Skin epidermis (tissue), 12 donors: ENCODE data around the gene LTBR.
"Not testable (repeated sequence)": the region's sequence is repeated elsewhere in the genome, so short reads cannot be mapped to it uniquely, and the experiment has no call there.

ENCODE experiments used
- H3K27ac ChIP-seq, 21 experiments: fragments of 200-600 bp; sonication (generic) in 11 of 21; one replicate each; pipeline ENCODE4 v1.5.0; 2020; ENCODE audit warnings: mild to moderate bottlenecking in 3 of 21, inconsistent platforms in 2 of 21, moderate library complexity in 2 of 21
- H3K4me3 ChIP-seq, 7 experiments: fragments of 200-600 bp; sonication (generic) in 2 of 7; one replicate each; pipeline ENCODE4 v1.5.0; 2020; ENCODE audit warnings: inconsistent platforms in 2 of 7, mild to moderate bottlenecking in 2 of 7, moderate library complexity in 1 of 7

LTBR gene

DNA sequence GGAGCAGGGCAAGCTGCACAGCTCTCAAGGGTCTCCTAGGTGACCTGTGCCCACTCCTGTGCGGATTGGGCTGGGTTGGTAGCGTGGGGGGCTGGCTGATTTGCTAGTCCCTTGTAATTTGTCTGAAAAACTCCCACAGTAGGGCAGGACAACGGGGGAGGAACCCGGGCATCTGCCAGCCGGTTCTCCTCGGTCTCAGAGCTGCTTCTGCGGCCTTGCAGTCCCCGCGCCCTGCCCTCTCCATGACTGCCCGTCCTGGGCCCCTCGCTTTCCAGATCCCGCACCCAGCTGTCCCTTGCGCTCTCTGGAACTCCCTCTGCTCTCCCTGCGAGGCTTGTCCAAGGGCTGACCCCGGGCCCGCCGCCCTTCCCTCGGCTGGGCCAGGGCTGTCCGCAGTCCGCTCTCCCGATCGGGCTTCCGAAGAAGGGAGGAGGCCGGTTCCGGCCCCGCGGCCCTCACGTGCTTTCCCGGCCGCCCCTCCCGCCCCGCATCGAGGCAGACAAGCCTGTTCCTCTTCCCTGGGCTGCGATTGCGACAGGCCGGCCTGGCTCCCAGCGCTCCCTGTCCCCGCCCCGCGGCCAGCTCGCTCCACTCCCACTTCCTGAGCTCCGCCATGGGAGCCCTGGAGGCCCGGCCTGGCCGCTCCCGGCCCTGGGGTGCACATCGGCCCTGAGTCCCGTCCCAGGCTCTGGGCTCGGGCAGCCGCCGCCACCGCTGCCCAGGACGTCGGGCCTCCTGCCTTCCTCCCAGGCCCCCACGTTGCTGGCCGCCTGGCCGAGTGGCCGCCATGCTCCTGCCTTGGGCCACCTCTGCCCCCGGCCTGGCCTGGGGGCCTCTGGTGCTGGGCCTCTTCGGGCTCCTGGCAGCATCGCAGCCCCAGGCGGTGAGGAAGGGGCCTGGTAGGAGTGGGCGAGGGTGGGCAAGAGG is at the start of gene LTBR:
Gene LTBR, plus strand, starts transcription at position 591 of the 927 bp plus-strand sequence. Its CDS starts 197 bp downstream, at position 788.
- H3K4me3 ChIP-seq: peak within 1 kb of the TSS; percentile 47 to 78 (median 73)
- H3K27ac ChIP-seq: peak within 1 kb of the TSS; percentile 90 to 99 (median 96)

DNA sequence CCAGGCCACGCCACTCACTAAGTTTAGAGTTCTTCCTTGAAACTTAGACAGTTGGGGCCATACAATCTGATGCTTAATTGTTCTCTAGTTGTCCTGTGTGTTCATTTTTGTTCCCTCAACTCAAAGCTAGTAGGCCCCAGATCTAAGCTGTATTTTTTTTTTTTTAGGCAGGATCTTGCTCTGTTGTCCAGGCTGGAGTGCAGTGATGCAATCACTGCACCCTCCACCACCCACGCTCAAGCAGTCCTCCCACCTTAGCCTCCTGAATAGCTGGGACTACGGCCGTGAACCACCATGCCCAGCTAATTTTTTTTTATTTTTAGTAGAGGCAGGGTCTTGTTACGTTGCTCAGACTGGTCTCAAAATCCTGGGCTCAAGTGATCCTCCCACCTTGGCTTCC is 49.6 kb upstream of the LTBR start:
- peak overlapping the region in 19 of 21 experiments; percentile 95 to 100 (median 99) for H3K27ac ChIP-seq

DNA sequence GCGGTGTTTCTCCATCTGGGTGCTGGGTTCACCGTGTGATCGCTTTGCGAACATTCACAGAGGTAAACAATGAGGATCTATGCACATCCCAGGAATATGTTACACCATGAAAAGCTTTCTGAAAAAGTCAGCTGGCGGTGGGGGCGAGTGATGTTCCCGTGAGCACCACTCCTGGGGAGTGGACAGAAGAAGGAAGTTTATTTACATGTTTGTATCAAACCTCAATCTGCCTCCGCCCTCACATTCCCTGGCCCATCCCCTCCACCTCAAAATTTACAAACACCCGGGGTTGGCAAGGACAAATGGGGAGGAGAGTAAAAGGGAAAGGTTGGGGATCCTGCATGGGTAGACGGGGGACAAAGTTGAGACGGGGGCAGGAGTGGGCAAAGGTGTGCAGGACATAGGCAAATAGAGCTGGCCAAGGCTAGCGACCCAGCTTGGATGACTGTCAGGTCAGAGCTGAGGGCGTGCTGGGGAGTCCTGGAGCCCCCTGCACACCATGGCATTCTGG is 49.0 kb upstream of the LTBR start:
- peak overlapping the region in 6 of 7 experiments; percentile 19 to 95 (median 74) for H3K4me3 ChIP-seq

More for the DNA sequence above, 49.6 kb upstream of the LTBR start:
- H3K4me3 ChIP-seq: no peak overlapping the region

DNA sequence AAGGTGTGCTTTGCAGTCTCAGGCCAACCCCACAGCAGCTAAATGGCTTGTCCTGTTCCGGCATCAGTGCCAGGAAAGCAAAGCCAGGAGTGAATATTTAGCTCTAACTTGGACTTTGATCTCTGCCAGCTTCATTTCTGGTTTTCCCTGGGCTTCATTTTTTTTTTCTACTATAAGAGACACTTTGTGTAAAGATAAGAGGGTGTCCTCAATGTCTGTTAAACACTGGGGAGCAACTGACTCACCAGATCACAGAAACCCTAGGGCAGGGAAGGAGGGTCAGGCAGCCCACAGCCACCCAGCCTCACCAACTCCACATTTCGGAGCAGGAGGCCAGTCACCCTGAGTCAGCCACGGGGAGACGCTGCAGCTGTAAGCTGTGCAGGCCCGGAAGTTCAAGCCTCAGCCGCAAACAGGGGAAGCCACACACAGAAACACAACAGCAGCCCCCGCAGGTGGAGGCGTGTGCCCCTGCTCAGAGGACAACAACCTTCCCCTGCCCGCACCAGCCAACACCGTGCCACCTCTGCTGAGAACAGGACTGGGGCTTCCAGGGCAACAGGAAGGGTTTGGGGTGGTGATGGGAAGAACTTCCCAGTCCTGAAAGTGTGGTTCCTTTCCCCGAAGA is 48.4 kb upstream of the LTBR start:
- peak overlapping the region; percentile 63 to 100 (median 99) for H3K27ac ChIP-seq
- peak overlapping the region; percentile 19 to 95 (median 73) for H3K4me3 ChIP-seq

More for the DNA sequence above, 49.0 kb upstream of the LTBR start:
- H3K27ac ChIP-seq: peak overlapping the region in 20 of 21 experiments; percentile 95 to 100 (median 99)

DNA sequence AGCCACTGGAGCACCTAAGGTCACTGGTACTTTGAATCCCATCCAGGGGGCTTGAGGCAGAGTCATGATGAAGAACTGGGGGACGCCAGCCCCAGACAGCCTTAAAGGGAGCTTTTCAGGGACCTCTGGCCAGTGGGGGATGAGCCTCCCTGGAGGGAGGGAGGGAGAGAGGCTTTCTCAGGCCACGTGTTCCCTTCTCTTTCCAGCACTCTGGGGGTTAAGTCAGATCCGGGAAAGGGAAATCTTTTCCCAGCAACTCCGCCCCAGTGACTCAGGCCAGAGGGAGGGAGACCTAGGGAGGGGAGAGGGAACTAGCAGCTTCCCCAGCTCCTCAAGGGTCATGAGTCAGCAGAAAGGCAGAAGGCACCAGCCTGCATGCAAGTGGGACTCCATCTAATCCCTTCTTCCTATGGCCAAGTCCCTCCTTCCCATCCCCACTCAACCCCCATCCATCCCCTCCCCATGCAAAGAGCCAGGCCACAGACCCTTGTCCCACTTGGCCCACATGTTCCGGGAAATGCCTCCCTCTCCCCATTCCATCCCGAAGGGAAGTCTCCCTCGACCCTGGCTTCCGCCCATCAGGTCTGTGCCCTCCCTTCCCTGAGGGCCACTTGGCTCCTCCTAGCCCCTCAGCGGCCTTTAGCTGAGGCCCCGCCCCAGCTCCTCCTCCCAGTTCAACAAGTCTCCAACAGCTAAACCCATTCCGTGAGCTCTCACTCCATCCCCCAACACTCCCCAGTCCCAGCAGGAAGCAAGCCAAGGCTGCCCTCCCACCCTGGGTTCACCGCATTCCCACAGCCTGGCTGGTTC is 47.7 kb upstream of the LTBR start:
- Histone ChIP-seq H3K27ac (peak overlapping the region; percentile 63 to 100 (median 99)), H3K4me3 (peak overlapping the region; percentile 23 to 95 (median 73))

DNA sequence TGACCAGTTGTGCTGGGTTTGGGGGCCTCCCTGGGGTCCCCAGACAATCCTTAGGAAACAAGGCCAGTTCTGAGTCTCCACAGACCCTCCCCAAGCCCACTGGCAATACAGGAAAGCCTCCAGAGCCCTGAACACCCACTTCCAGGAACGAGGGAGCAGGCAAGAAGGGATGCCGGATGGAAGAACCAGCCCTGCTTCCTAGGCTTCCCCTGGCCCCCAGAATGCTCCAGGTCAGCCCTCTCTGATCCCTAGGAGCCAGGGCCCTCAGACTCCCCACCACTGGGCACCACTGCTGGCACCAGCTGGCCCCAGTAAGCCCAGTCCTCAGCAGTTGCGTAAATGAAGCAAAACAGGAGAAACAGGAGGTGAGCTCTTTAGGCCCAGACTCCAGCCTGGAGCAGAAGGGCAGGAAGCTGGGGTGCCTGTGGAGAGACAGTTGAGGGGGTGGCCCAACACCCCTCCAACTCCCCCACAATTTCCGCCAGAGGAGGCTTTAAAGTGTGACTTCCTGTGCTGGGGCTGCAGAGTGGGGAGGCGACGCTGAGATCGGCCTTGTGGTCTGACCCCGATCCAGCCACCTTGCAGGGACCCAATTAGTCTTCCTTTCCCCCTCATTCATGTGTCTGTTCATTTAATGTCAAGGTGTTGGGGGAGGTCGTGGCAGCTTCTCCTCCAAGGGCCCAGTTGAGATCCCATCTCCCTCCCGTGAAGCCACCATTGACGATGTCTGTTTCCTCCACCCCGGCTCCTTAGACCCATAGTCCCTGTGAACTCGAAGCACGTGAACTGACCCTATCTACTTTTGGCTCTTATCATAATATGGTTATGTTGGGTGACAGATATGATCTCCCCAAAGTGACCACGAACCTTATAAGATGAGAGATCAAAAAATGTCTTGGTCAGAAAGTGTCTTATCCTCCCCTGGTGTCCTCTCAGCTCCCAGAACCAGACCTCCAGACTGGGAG is 46.8 kb upstream of the LTBR start:
- H3K27ac ChIP-seq: peak overlapping the region; percentile 51 to 100 (median 99)
- H3K4me3 ChIP-seq: peak overlapping the region; percentile 23 to 95 (median 73)

DNA sequence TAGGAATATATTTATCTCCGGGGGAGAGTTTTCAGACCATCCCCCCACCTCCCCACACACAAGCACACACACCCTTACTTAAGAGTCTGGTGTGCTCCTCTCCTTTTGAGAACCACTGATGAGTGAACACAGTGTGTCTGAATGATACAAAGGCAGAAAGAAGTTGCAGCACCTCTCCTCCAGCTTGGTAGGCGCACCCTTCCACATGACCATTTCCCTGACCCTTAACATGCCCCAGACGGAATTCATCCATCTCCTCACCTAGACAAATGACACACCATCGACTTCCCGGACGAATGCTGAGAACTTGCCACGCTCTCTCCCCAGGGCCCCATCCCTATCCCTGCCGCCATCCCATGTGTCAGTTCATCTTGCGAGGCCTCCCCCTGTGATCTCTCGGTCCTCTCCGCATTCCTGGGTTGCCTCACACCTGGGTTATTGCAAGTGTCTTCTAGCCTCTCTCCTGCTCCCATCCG is 46.0 kb upstream of the LTBR start:
- Histone ChIP-seq H3K4me3 (peak overlapping the region in 5 of 7 experiments; percentile 73 to 95 (median 90)), H3K27ac (peak overlapping the region; percentile 51 to 100 (median 99))

DNA sequence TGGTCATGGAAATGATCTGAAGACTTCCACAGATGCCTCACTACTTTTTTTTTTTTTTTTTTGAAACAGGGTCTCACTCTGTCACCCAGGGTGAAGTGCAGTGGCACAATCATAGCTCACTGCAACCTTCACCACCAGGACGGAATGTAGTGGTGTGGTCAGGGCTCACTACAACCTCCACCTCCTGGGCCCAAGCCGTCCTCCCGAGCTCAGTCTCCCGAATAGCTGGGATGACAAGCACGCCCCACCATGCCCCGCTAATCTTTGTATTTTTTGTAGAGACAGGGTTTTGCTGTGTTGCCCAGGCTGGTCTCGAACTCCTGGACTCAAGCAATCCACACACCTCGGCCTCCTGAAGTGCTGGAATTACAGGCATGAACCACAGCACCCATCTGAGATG is 45.4 kb upstream of the LTBR start:
- H3K4me3 ChIP-seq: peak overlapping the region; percentile 2 to 95 (median 87)

DNA sequence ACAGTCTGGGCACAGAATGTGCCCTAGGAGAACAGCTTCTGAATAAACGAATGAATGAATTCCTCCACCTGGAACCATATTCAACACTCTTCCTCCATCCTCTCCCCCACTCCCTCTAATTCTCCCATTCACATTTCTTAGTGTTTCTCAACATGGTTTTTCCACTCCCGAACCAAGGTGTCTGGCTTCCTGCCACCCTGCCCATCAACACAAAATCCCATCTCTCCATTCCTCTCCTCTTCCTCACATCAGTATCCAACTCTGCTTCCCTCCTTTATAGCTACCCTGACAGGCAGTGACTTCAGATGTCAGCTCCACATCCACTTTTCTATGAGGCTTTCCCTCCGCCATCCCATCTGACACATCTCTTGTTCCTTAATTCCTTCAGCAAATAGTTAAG is 45.0 kb upstream of the LTBR start:
- Histone ChIP-seq H3K27ac (peak overlapping the region in 20 of 21 experiments; percentile 63 to 100 (median 99)), H3K4me3 (peak overlapping the region; percentile 65 to 95 (median 87))

More for the DNA sequence above, 45.4 kb upstream of the LTBR start:
- peak overlapping the region in 19 of 21 experiments; percentile 95 to 100 (median 99) for H3K27ac ChIP-seq

DNA sequence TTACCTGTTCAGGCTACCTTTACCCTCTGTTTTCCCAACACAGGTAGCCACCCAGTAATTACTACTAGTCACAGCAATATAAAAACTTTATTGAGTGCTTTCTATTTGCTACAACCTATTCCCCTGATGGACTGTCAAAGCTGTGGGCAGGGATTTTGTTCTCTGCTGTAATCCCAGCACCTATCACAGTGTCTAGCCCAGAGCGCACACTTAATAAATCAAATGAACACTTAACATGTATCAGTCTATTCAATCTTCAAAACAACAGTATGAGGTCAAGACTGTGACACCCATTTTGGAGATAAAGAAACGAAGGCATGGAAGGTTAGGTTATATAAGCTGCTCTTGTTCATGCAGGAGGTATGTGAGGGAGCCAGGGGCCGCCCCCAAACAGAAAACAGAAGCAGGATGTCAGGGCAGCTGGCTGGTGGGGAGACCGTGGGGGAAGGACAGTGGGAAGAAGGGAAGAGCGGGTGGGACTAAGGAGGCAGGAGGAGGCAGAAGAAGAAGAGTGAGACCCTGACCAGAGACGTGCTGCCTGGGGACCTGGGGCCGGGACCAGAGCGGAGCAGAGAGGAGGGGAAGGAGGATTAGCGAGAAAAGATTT is 43.8 kb upstream of the LTBR start:
- H3K4me3 ChIP-seq: peak overlapping the region; percentile 65 to 95 (median 87)
- H3K27ac ChIP-seq: peak overlapping the region; percentile 89 to 100 (median 99)

DNA sequence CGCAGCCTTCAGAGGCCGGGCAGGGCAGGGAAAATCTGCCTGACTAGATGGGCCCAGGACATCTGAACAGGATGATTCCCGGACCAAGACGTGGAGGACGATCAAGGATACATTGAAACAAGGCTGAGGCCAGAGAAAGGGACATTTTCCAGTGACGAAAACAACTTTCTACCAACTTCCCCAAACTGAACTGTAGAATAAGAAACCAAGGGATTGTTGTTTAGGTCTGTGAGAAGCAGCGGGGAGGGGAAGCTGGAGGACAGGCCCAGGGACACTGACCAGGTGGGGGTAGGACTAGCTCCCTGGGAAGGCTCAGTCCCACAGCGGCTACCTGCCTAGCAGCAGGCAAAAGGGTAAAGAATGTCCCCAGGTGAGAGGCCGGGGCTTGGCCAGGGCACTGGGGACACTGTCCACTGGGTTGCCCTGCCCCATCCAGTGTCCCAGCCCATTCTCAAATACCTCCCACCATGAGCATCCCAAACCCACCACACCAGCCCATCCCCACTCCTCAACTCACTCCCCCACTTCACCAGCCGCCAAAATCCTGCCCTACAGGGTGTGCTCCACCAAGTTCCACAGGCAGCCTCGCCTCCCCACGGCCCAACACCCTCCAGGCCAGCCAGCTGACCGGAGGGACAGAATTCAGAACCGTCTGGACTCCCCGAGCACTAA is 43.1 kb upstream of the LTBR start:
- H3K27ac ChIP-seq: peak overlapping the region; percentile 89 to 100 (median 99)
- peak overlapping the region; percentile 65 to 95 (median 87) for H3K4me3 ChIP-seq

DNA sequence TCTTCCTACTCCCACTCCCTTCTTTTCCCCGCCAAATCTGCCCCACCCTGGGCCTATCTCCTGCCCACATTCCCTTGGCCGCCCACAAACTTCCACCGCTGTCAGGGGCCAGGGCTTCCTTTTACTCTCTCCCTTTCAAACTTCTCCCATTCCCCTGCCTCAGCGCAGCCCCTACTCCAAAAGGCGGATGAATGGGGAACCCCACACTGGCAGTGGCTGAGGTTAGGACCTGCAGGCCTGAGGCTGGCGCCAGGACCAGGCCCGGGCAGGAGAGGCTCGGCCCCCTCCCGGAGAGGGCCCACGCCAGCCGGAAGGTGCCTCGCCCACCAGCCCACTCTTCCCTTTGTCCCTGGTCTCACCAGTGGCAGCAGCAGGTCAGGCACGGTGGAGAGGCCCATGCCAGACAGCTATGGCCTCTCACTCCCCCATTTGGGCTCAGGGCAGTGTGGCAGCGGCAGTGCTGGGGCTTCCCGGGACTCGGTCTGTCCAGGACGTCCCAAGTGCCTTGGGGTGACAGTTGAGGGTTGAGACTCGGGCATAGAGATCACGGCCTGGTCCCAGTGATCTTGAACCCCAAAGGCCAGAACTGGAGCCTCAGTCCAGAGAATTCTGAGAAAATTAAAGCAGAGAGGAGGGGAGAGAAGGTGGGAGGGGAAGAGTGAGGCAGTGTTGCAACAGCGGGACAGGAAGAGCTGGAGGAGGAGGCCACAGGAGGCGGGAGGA is 42.4 kb upstream of the LTBR start, which contains the start of gene TNFRSF1A:
Gene TNFRSF1A, minus strand, starts transcription at position 660 of the 723 bp plus-strand sequence. Its CDS starts 262 bp downstream, at position 398.
- peak within 1 kb of the TSS; percentile 89 to 100 (median 99) for H3K27ac ChIP-seq

DNA sequence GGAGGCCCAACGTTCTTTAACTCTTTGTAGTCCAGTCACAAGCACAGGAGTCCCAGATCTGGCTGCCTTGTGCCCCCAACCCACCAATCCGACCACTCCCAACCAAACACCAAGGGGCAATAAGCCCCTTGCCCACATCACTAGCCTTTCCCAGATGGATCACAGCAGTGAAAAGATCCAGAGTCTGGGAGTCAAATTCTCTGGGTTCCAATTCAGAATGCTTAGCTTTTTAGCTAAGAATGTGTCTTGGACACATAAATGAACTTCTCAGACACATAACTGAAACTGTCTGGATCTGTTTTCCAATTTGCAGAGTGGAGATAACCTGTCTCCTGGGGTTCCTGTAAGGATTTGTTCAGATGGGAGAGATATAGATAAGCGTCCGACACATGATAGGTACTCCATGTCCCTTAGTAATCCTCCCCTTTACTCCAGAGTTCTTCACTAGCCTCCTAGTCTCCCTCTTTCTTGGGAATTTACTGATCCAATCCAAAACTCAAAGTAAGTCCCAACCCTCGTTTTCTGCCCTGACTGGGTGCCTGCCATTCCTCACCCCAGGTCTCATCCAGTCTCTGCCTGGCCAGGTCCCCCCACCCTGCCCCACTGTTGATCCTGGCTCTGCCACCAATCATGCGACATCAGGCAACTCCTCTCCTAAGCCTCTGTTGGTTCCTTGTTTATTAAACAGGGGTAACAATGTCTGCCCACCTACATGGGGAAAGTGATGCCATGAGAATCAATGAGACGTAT is 41.6 kb upstream of the LTBR start:
- H3K4me3 ChIP-seq: peak overlapping the region; percentile 65 to 95 (median 87)
- peak overlapping the region; percentile 89 to 100 (median 99) for H3K27ac ChIP-seq

More for the DNA sequence above, 42.4 kb upstream of the LTBR start, which contains the start of gene TNFRSF1A:
- H3K4me3 ChIP-seq: peak within 1 kb of the TSS; percentile 65 to 95 (median 87)

DNA sequence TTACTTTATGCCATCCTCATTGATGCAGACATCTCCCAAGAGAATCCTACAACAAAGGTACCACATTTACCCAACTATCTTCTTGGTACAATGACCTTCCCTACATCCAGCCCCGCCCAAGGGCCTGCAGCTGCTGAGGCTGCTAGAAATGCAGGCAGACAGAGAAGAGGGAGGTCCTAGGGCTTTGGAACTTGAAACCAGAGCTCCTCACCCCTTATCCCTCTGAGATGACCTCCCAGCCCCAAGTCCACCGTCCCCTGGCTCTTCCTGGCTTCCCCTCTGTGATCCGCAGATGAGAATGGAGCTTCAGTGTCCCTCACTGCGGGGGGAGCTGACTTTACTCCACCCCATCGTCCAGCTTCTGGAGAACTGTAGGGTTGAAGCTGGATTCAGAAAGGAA is 40.4 kb upstream of the LTBR start:
- Histone ChIP-seq H3K4me3 (no peak overlapping the region), H3K27ac (peak overlapping the region in 19 of 21 experiments; percentile 21 to 100 (median 99))

DNA sequence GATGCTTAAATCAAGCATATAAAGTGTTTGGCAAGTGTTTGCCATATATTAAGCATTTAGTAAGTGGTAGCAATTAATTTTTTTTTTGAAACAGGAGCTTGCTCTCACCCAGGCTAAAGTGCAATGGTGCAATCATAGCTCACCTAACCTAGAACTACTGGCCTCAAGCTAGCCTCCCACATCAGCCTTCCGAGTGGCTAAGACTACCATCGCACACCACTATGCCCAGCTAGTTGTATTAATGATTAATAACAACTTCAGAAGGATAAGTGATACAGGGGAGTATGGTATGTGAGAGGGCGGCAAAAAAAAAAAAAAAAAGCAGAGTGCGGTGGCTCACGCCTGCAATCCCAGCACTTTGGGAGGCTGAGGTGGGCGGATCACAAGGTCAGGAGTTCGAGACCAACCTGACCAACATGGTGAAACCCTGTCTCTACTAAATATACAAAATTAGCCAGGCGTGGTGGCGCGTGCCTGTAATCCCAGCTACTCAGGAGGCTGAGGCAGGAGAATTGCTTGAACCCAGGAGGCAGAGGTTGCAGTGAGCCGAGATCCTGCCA is 39.8 kb upstream of the LTBR start:
- peak overlapping the region in 11 of 21 experiments; percentile 21 to 100 (median 95) for H3K27ac ChIP-seq
- H3K4me3 ChIP-seq: not testable (repeated sequence)
